Hippocampal formation (tissue), 2 donors: Measurements from ENCODE around the gene C11orf65.

Source experiments
- DNase-seq, 2 donors: peaks; one replicate each; lab custom pipeline; 2025; lab: John Stamatoyannopoulos, UW

C11orf65 gene

GRCh38 chr11:108467091-108467823, at the start of gene C11orf65:
Gene C11orf65, minus strand, starts transcription at chr11:108467529. Its CDS starts 5,970 bp downstream, at chr11:108461559.
- peak; percentile 94 to 95 for DNase-seq

GRCh38 chr11:108516125-108516524, 48.8 kb upstream of the C11orf65 start:
- DNase-seq = no peak

GRCh38 chr11:108512708-108513107, 45.4 kb upstream of the C11orf65 start:
- DNase-seq = no peak

- DNase-seq = no peak
These were observed 44.6 kb upstream of the C11orf65 start for GRCh38 chr11:108511851-108512474.

- DNase-seq = no peak
These were observed 41.6 kb upstream of the C11orf65 start for GRCh38 chr11:108508653-108509593.

GRCh38 chr11:108501396-108501795, 34.1 kb upstream of the C11orf65 start:
- DNase-seq = no peak

- no peak for DNase-seq
These were observed 33.4 kb upstream of the C11orf65 start for GRCh38 chr11:108500721-108501120.

GRCh38 chr11:108500169-108500568, 32.8 kb upstream of the C11orf65 start:
- DNase-seq = no peak

GRCh38 chr11:108498816-108499408, 31.6 kb upstream of the C11orf65 start:
- DNase-seq = no peak

GRCh38 chr11:108498046-108498815, 30.9 kb upstream of the C11orf65 start, which contains the start of gene POGLUT3:
Gene POGLUT3, minus strand, starts transcription at chr11:108498384. Its CDS starts 18 bp downstream, at chr11:108498366.
- DNase-seq = peak in 1 of 2 donors; percentile 50

GRCh38 chr11:108497317-108498045, 30.2 kb upstream of the C11orf65 start:
- DNase-seq = peak; percentile 27 to 40

GRCh38 chr11:108496643-108497256, 29.4 kb upstream of the C11orf65 start:
- DNase-seq = no peak

- no peak for DNase-seq
These were observed 28.0 kb upstream of the C11orf65 start for GRCh38 chr11:108495326-108495725.

GRCh38 chr11:108494182-108494581, 26.9 kb upstream of the C11orf65 start:
- no peak for DNase-seq

- no peak for DNase-seq
These were observed 24.6 kb upstream of the C11orf65 start for GRCh38 chr11:108491936-108492335.

- DNase-seq = no peak
These were observed 19.5 kb upstream of the C11orf65 start for GRCh38 chr11:108486828-108487227.

GRCh38 chr11:108486331-108486730, 19.0 kb upstream of the C11orf65 start:
- no peak for DNase-seq

- DNase-seq = no peak
These were observed 15.8 kb upstream of the C11orf65 start for GRCh38 chr11:108483163-108483562.

GRCh38 chr11:108474664-108475463, 7.5 kb upstream of the C11orf65 start:
- no peak for DNase-seq
